Activated CD4-positive, alpha-beta T cell treated with anti-CD3 and anti-CD28 coated beads for 36 hours (primary cell): ENCODE measurements around the gene AHRR. TPM values are rescaled to one million over a fixed set of nuclear protein-coding genes. Genes with fewer than 3 reads are reported as not detected.
"Not testable (repeated sequence)": the region's sequence is repeated elsewhere in the genome, so short reads cannot be mapped to it uniquely, and the experiment has no call there.

Experiments
- ATAC-seq: fragments of 200-7000 bp; cut with Tn5 transposase; one replicate; pipeline ENCODE4 v1.10.0; 2021; ENCODE audit warnings: mild to moderate bottlenecking, moderate library complexity
- CTCF ChIA-PET: fragments of 350-600 bp; sonication (Branson Sonifier 250); formaldehyde crosslinking; loops from one replicate; lab custom pipeline; 2021; ENCODE audit warnings: antibody characterized with exemption; lab: Charles Lee
- POLR2A ChIA-PET: fragments of 350-600 bp; sonication (Branson Sonifier 250); formaldehyde crosslinking; loops from one replicate; lab custom pipeline; 2021; ENCODE audit warnings: antibody characterized with exemption, inconsistent platforms; lab: Charles Lee
- DNase-seq: peaks from one replicate; pipeline ENCODE4 v3.0.0-alpha.2; 2020
- H3K27ac Mint-ChIP-seq: one replicate; pipeline ENCODE4 v1.8.0; 2021; ENCODE audit warnings: mixed read lengths
- H3K27me3 Mint-ChIP-seq: one replicate; pipeline ENCODE4 v1.8.0; 2021; ENCODE audit warnings: mixed read lengths
- H3K36me3 Mint-ChIP-seq: one replicate; pipeline ENCODE4 v1.8.0; 2021; ENCODE audit warnings: low read depth, mixed read lengths
- H3K4me1 Mint-ChIP-seq: one replicate; pipeline ENCODE4 v1.8.0; 2021; ENCODE audit warnings: mixed read lengths
- H3K4me3 Mint-ChIP-seq: one replicate; pipeline ENCODE4 v1.8.0; 2021; ENCODE audit warnings: mild to moderate bottlenecking, moderate library complexity, mixed read lengths
- H3K9me3 Mint-ChIP-seq: one replicate; pipeline ENCODE4 v1.8.0; 2021; ENCODE audit warnings: low read depth, mixed read lengths
- intact Hi-C, 2 experiments: fragments of 100-400 bp; cut with DNase I in 1 of 2; cut with micrococcal nuclease in 1 of 2; formaldehyde crosslinking; loops; one replicate each; pipeline versions ENCODE4 v1.14.2 to v1.15.1; 2022 to 2024; cut with DNase I, micrococcal nuclease
- total RNA-seq, 2 experiments: library from RNA; stranded (reverse); gene quantifications; one replicate each; pipeline ENCODE4 v1.2.3, GENCODE V29; 2021

The AHRR gene
- total RNA-seq, 2 experiments from 2014 or later = 15.1 to 20.5 TPM

GRCh38 chr5:414991-415927 is 93.7 kb downstream of the AHRR start:
- H3K9me3 Mint-ChIP-seq, H3K4me3 Mint-ChIP-seq, POLR2A ChIA-PET, ATAC-seq, DNase-seq, H3K27me3 Mint-ChIP-seq, intact Hi-C loops, H3K36me3 Mint-ChIP-seq, H3K27ac Mint-ChIP-seq: not testable (repeated sequence)
- CTCF ChIA-PET = interaction anchor here (1.7 to 2.0 kb wide), 3 partner anchors 16 to 46 kb away, joined by 4 to 10 read pairs (median 5); no protein-coding TSS in a partner anchor
- H3K4me1 Mint-ChIP-seq = peaks cover 18% of the 10 kb centered on the region

GRCh38 chr5:415928-416635 is 94.6 kb downstream of the AHRR start:
- ChIA-PET CTCF (no interaction called here), POLR2A (no interaction called here)
- H3K27ac Mint-ChIP-seq = no peak overlapping the region
- peaks cover 15% of the 10 kb centered on the region for H3K4me1 Mint-ChIP-seq
- peaks cover under 1% of the 10 kb centered on the region for H3K27me3 Mint-ChIP-seq
- DNase-seq = peak; percentile 47
- H3K36me3 Mint-ChIP-seq = peaks cover 5% of the 10 kb centered on the region
- H3K9me3 Mint-ChIP-seq = no peaks in the 10 kb centered on the region
- H3K4me3 Mint-ChIP-seq = no peak overlapping the region
- ATAC-seq = peak; percentile 63
- intact Hi-C loops = no loop called here

- Mint-ChIP-seq H3K27me3 (no peaks in the 10 kb centered on the region), H3K4me1 (peaks cover 12% of the 10 kb centered on the region), H3K4me3 (no peak overlapping the region), H3K27ac (no peak overlapping the region), H3K36me3 (peaks cover 5% of the 10 kb centered on the region), H3K9me3 (no peaks in the 10 kb centered on the region)
- intact Hi-C loops = no loop called here
- ChIA-PET CTCF (no interaction called here), POLR2A (no interaction called here)
- DNase-seq (no peak), ATAC-seq (no peak)
Observed at GRCh38 chr5:416636-416960, 95.1 kb downstream of the AHRR start.

GRCh38 chr5:417301-418161 is 96.0 kb downstream of the AHRR start:
- POLR2A ChIA-PET = no interaction called here
- Mint-ChIP-seq H3K27me3 (no peaks in the 10 kb centered on the region), H3K27ac (no peak overlapping the region), H3K36me3 (peaks cover 5% of the 10 kb centered on the region), H3K4me3 (no peak overlapping the region), H3K4me1 (peaks cover 3% of the 10 kb centered on the region), H3K9me3 (no peaks in the 10 kb centered on the region)
- intact Hi-C loops = no loop called here
- DNase-seq = no peak
- ATAC-seq = no peak
- CTCF ChIA-PET = interaction anchor here (0.8 kb wide), 1 partner anchor 14 kb away, joined by 3 read pairs; no protein-coding TSS in a partner anchor

GRCh38 chr5:418162-419121 is 96.9 kb downstream of the AHRR start:
- intact Hi-C loops = no loop called here

GRCh38 chr5:419970-420369 is 98.5 kb downstream of the AHRR start:
- H3K9me3 Mint-ChIP-seq = no peaks in the 10 kb centered on the region
- intact Hi-C loops = no loop called here
- ATAC-seq = no peak
- H3K27ac Mint-ChIP-seq = no peak overlapping the region
- DNase-seq = no peak
- POLR2A ChIA-PET = interaction anchor here (0.5 kb wide), 1 partner anchor 20 kb away, joined by 3 read pairs; no protein-coding TSS in a partner anchor
- H3K4me3 Mint-ChIP-seq = no peak overlapping the region
- CTCF ChIA-PET = interaction anchor here (0.8 kb wide), 1 partner anchor 10 kb away, joined by 3 read pairs; no protein-coding TSS in a partner anchor
- peaks cover 3% of the 10 kb centered on the region for H3K4me1 Mint-ChIP-seq
- peaks cover 14% of the 10 kb centered on the region for H3K36me3 Mint-ChIP-seq
- H3K27me3 Mint-ChIP-seq = no peaks in the 10 kb centered on the region

More at GRCh38 chr5:418162-419121, 96.9 kb downstream of the AHRR start:
- Mint-ChIP-seq H3K27me3 (no peaks in the 10 kb centered on the region), H3K9me3 (no peaks in the 10 kb centered on the region), H3K27ac (no peak overlapping the region), H3K4me1 (peaks cover 3% of the 10 kb centered on the region), H3K36me3 (peaks cover 11% of the 10 kb centered on the region), H3K4me3 (no peak overlapping the region)
- CTCF ChIA-PET = interaction anchor here (0.6 kb wide), 1 partner anchor 11 kb away, joined by 3 read pairs; no protein-coding TSS in a partner anchor
- POLR2A ChIA-PET = no interaction called here
- DNase-seq (no peak), ATAC-seq (no peak)

- peaks cover 3% of the 10 kb centered on the region for H3K4me1 Mint-ChIP-seq
- ChIA-PET POLR2A (interaction anchor here (0.5 kb wide), 1 partner anchor 21 kb away, joined by 3 read pairs; no protein-coding TSS in a partner anchor), CTCF (no interaction called here)
- H3K27ac Mint-ChIP-seq = no peak overlapping the region
- no peaks in the 10 kb centered on the region for H3K9me3 Mint-ChIP-seq
- no peak for ATAC-seq
- H3K4me3 Mint-ChIP-seq = no peak overlapping the region
- DNase-seq = no peak
- intact Hi-C loops = no loop called here
- H3K27me3 Mint-ChIP-seq = no peaks in the 10 kb centered on the region
- H3K36me3 Mint-ChIP-seq = peaks cover 16% of the 10 kb centered on the region
Observed at GRCh38 chr5:420632-421286, 99.2 kb downstream of the AHRR start.

GRCh38 chr5:421287-421880 is 99.9 kb downstream of the AHRR start:
- no peaks in the 10 kb centered on the region for H3K9me3 Mint-ChIP-seq
- CTCF ChIA-PET = no interaction called here

GRCh38 chr5:421901-422300 is 100.4 kb downstream of the AHRR start:
- Mint-ChIP-seq H3K27me3 (peaks cover 6% of the 10 kb centered on the region), H3K9me3 (no peaks in the 10 kb centered on the region), H3K27ac (no peak overlapping the region), H3K4me1 (no peaks in the 10 kb centered on the region), H3K36me3 (peaks cover 16% of the 10 kb centered on the region), H3K4me3 (no peak overlapping the region)
- ATAC-seq = no peak
- intact Hi-C loops = no loop called here
- DNase-seq = no peak
- ChIA-PET POLR2A (no interaction called here), CTCF (no interaction called here)

More at GRCh38 chr5:421287-421880, 99.9 kb downstream of the AHRR start:
- Mint-ChIP-seq H3K4me3 (no peak overlapping the region), H3K27me3 (peaks cover 4% of the 10 kb centered on the region), H3K27ac (no peak overlapping the region), H3K36me3 (peaks cover 16% of the 10 kb centered on the region), H3K4me1 (no peaks in the 10 kb centered on the region)
- DNase-seq (no peak), ATAC-seq (no peak)
- intact Hi-C loops = no loop called here
- POLR2A ChIA-PET = no interaction called here
